ENCODE data around the gene PNCK. TPM values are rescaled to one million over a fixed set of nuclear protein-coding genes. Genes with fewer than 3 reads are reported as not detected.
A peak's percentile ranks its signal among the peaks of the same experiment; 100 is the strongest.

PNCK gene
- total RNA-seq, 3 donors from 2014 or later: 4.6 to 63.0 (median 5.5) TPM

DNA sequence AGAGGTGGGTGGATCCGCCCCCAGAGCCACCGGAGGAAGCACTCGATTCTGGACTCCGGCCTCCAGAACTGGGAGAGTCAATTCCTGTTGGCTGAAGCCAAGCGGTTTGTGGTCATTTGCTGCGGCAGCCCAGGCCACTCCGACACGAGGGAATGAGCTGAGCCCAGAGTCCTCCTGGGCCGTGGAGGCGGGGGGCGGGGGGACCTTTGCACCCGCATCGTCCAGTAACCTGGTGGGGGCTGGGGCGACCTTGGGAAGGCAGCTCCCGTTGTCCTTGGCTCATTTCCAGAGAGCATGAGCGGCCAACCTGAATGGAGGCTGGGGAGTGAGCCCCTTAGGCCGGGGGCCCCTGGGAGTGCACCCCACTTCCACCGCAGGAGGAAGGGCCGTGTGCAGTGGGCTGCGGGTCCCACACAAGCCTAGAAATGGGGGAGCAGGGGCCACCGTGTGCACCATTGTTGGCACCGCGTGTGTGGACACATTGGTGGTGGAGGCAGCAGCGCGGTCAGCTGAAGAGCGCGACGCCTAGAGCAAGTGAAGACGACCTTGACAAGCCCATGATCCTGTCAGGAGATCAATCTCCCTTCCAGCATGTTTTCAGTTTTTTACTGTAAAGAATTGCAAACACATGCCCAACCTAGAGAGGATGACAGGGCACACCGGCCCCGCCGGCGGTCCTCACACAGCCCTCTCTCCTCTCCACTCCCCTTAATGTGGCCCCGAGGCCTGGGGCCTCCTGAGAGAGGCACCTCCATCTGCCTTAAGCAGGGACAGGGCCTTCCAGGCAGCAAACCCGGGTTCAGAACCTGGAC, 46.5 kb downstream of the PNCK start:
- intact Hi-C loops (cut with DNase I, micrococcal nuclease): no loop called here
- H3K9me3 ChIP-seq: no peaks in the 10 kb centered on the region
- ATAC-seq: no peak
- TF ChIP-seq, protein P1, sequence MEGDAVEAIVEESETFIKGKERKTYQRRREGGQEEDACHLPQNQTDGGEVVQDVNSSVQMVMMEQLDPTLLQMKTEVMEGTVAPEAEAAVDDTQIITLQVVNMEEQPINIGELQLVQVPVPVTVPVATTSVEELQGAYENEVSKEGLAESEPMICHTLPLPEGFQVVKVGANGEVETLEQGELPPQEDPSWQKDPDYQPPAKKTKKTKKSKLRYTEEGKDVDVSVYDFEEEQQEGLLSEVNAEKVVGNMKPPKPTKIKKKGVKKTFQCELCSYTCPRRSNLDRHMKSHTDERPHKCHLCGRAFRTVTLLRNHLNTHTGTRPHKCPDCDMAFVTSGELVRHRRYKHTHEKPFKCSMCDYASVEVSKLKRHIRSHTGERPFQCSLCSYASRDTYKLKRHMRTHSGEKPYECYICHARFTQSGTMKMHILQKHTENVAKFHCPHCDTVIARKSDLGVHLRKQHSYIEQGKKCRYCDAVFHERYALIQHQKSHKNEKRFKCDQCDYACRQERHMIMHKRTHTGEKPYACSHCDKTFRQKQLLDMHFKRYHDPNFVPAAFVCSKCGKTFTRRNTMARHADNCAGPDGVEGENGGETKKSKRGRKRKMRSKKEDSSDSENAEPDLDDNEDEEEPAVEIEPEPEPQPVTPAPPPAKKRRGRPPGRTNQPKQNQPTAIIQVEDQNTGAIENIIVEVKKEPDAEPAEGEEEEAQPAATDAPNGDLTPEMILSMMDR (IDR thresholded peaks at IDR 0.05): no peak
- no peaks in the 10 kb centered on the region for H3K36me3 ChIP-seq (ENCODE audit: low read depth)
- peak in 1 of 3 donors; percentile 29 for DNase-seq
- no peaks in the 10 kb centered on the region for H3K4me1 ChIP-seq (ENCODE audit: low read depth)
- H3K4me3 ChIP-seq: no peak overlapping the region

DNA sequence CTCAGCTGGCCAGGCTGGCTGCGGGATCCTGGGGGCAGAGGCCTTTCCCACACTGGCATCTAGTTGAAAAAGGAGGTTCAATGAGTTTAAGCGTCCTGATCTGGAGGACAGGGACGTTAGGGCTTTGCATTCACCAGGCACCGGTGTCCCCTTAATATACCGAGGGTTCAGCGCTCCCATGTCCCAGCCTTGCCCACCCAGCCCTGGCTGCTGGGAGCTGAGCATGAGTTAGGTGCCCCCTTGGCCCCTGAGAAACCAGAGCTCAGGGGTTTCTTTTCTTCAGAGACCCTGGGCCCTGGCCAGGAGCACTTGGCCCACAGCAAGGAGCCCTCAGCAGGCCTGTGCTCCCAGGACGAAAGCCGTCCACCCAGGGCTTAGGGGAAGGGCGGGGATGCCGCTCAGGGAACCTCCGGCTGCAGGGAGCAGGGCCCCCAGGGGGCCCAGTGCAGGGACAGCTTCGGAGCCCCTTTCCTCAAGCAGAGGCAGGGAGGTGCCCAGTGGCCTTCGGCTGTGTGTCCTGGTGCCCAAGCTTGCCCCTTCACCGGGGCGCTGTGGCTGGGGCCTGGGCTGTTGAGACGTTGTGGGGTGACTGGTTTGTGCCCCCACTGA, 47.5 kb downstream of the PNCK start:
- ATAC-seq (no peak), DNase-seq (peak in 1 of 3 donors; percentile 28)
- no peaks in the 10 kb centered on the region for H3K4me1 ChIP-seq (ENCODE audit: low read depth)
- intact Hi-C loops (cut with DNase I, micrococcal nuclease): no loop called here
- no peak overlapping the region for H3K4me3 ChIP-seq
- no peaks in the 10 kb centered on the region for H3K36me3 ChIP-seq (ENCODE audit: low read depth)
- H3K9me3 ChIP-seq: no peaks in the 10 kb centered on the region
- TF ChIP-seq, protein P1 (IDR thresholded peaks at IDR 0.05): no peak

DNA sequence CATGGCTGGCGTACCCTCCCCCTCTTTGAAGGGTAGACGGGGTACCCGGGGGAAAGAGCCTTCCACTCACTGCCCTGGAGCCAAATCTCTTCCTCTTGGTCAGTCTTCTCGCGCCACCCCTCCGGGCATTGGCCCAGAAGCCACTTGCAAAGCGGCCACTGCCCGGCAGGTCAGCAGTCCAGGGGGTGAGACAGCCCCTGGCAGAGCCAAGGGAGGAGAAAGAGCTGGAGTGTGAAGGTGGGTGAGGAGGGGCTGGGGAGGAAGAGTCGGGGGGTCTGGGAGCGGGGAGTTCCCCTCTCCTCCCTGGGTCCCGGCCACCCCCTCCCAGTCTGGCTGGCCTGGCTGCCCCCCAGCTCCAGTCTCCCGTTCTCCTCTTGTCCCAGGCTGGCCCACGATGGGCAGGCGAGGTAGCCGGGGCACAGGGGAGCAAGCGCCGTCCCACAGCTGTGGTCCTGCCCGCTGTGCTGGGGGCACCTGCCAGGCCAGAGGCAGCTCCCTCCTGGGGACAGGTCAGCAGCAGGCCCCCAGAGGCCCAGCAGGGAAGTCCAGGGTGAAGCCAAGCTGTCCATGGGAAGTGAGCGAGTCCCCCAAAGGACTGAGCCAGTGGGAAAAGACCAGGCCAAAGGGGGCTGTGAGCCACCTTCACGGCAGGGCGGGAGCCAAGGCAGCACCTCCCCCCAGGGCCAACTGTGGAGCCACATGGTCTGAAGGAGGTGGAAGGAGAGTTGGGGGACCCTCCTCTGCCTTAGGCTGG, 48.2 kb downstream of the PNCK start:
- H3K4me1 ChIP-seq (ENCODE audit: low read depth): no peaks in the 10 kb centered on the region
- intact Hi-C loops (cut with DNase I, micrococcal nuclease): no loop called here
- DNase-seq: no peak

DNA sequence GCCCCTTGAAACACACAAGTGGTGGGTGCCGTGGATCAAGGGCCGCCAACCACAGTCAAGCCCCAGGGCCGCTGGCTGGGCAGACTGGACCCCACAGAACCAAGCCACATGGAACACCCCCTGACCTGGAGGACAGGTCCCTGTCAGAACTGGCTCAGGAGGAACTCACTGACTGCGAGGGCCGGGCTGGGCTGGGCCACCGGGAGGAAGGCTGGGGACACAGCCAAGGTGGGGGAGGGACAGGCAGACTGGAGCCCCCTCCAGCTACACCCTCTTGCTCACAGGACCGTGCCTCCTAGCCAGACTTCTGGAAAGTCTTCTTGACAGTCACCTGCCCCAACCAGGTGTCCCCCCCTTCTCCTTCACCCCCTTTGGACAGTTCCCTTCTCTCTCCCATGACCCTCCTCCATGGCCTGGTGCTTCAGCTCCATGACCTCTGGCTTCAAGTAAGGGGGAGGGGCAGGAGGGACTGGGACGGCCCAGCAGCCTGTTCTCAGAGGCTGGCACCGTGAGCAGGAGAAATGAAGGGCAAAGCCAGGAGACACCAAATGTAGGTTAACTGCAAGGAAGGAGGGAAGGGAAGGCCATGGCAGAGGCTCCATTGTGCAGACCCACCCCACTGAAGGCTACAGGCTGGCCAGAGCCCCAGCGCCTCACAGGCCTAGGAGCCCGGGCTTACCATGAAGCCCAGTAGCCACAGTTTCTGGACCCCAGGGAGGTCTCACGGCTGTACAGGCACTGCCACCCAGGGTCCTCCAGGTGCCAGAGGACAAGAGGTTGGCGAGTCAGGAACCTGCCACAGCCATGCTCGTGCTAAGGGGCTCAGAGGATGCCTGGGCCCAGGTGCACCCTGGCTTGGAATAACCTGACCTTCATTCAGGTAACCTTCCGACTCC, 49.2 kb downstream of the PNCK start:
- Histone ChIP-seq H3K4me1 (ENCODE audit: low read depth) (no peaks in the 10 kb centered on the region), H3K4me3 (no peak overlapping the region), H3K9me3 (no peaks in the 10 kb centered on the region), H3K36me3 (ENCODE audit: low read depth) (no peaks in the 10 kb centered on the region)
- peak in 1 of 3 donors; percentile 30 for DNase-seq
- TF ChIP-seq, protein P1 (IDR thresholded peaks at IDR 0.05): no peak
- ATAC-seq: no peak
- intact Hi-C loops (cut with DNase I, micrococcal nuclease): no loop called here

More for the DNA sequence above, 48.2 kb downstream of the PNCK start:
- no peaks in the 10 kb centered on the region for H3K36me3 ChIP-seq (ENCODE audit: low read depth)
- no peak overlapping the region for H3K4me3 ChIP-seq
- TF ChIP-seq, protein P1 (IDR thresholded peaks at IDR 0.05): no peak
- no peaks in the 10 kb centered on the region for H3K9me3 ChIP-seq
- no peak for ATAC-seq

All from mucosa of descending colon (tissue), 3 donors.